IPS-NIHi11 (cell line): ENCODE measurements around the gene TDRD9.
"Not testable (repeated sequence)": the region's sequence is repeated elsewhere in the genome, so short reads cannot be mapped to it uniquely, and the experiment has no call there.

Source experiments
- DNase-seq: peaks from one replicate; pipeline ENCODE4 v3.0.0; 2012; ENCODE audit warnings: mixed read lengths, low spot score

The TDRD9 gene

DNA sequence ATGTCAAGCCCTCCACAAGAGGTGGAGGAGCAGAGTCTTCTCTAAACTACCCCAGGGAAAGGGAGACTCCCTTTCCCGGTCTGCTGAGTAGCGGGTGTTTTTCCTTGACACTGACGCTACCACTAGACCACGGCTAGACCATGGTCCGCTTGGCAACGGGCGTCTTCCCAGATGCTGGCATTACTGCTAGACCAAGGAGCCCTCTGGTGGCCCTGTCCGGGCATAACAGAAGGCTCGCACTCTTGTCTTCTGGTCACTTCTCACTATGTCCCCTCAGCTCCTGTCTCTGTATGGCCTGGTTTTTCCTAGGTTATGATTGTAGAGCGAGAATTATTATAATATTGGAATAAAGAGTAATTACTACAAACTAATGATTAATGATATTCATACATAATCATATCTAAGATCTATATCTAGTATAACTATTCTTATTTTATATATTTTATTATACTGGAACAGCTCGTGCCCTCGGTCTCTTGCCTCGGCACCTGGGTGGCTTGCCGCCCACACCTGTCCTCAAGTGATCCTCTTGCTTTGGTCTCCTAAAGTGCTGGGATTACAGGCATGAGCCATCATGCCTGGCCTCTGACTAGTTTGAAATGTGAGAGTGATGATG, 52.5 kb downstream of the TDRD9 start:
- DNase-seq, result not testable (repeated sequence)

DNA sequence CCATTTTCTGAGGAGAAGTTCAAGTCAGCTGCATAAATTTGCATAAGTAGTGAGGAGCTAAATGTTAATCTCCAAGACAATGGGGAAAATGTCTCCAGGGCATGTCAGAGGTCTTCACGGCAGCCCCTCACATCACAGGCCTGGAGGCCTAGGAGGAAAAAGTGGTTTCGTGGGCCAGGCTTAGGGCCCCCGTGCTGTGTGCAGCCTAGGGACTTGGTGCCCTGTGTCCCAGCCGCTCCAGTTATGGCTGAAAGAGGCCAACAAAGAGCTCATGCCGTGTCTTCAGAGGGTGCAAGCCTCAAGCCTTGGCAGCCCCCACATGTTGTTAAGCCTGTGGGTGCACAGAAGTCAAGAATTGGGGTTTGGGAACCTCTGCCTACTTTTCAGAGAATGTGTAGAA, 55.9 kb downstream of the TDRD9 start:
- DNase-seq, result no peak

DNA sequence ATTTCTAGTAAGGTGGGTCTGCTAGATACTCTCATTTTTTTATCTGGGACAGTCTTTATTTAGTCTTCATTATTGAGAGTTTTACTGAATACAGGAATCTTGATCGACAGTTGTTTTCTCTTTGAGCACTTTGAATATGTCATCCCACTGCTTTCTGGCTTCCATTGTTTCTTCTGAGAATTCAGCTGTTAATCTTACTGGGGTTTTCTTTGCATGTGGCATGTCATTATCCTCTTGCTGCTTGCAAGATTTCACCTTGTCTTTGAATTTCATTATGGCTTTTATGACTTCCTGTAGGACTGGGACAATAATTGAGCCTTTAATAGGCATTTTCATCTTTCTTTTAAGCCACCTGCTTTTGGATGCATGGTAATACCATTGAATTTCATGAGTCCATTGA, 60.8 kb downstream of the TDRD9 start:
- DNase-seq, result no peak

DNA sequence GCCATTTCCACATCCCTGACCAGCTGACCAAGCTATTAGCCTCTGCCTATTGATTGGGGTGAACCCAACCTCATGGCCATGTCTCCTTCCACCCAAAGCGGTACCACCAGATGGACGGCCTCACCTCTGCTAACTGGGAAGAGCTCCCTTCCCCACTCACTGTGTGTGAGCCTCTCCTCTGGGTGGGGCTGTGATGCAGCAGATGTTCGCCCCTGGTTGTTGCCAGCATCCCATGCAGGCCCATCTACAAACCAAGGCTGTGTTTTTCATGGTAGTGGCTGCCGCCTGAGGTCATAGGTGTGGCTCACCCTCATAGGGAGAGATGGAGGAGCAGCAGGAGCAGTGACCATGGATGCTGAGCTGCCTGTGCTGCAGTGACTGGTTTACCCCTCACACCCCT, 61.7 kb downstream of the TDRD9 start:
- no peak for DNase-seq

DNA sequence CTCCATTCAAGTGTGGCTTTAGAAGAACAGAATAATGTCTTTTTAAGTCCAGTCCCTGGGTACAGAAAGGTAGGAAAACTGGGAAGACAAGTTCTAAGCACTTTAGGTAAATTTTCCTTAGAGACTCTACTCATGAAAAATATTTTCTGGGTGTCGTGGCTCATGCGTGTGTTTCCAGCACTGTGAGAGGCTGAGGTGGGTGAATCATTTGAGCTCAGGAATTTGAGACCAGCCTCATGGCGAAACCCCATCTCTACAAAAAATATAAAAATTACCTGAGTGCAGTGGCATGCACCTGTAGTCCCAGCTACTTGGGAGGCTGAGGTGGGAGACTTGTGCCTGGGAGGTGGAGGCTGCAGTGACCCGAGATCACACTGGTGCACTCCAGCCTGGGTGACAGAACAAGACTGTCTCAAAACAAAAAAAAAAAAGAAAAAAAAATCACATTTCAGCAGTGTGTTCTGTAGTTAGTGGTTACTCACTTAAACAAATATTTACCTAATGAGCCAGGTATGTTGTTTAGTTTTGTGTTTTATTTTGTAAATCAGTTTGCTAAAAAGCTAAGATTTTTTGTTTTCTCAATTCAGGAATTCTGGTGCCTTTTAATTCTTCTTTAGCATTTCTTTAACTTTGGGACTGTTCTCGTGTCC, 66.4 kb downstream of the TDRD9 start:
- DNase-seq, result no peak

DNA sequence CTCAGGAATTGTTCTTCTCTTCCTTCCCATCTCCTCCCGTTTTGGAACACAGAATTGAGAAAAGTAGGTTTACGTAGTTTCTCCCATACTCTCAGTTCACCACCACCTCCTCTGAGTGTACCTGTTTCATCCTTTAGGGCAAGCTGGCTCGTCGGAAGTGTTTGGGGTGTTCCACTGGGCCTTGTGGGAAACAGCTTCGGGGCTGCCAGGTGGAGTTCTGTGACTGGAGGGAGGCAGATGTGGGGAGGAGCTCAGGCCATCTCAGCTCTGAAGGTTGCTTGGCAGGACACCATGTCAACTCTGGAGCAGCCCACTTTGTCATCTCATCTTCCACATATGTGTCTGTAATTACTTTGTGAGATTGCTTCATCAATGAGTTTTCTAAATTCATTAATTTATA, 67.6 kb downstream of the TDRD9 start:
- no peak for DNase-seq

DNA sequence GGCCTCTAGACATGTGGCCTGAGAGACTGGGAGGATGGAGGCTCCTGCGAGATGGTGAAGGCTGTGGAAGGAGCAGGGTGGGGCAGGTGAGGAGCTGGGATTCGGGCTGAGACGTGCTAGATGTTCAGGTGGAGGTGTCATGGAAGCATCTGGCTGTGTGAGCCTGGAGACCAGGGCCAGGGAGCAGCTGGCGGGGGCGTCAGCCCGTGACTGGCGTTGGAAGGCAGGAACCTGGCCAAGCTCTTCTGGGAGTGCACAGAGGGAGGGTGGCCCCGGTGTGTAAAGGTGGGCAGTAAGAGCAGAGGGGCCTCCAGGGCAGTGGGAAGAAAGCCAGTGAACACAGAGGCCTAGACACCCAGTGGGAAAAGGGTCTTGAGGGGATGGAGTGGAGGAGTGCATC, 69.1 kb downstream of the TDRD9 start:
- DNase-seq, result no peak

DNA sequence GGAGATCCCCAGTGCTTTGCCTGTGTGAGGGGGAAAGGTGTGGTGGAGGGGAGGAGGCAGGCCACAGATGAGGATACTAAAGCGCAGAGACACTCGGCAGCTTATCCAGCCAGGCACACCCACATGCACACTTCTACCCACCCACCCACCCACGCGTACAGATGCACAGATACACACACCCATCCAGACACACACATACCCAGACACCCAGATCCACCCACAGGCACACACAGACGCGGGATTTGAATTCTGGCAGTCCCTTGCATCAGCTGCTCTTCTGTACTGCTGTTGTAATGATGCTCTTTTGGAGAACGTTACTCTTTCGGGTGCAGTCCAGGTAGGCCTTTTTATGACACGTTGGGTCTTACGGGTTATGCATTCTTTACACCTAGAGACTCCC, 69.8 kb downstream of the TDRD9 start:
- DNase-seq, result no peak

DNA sequence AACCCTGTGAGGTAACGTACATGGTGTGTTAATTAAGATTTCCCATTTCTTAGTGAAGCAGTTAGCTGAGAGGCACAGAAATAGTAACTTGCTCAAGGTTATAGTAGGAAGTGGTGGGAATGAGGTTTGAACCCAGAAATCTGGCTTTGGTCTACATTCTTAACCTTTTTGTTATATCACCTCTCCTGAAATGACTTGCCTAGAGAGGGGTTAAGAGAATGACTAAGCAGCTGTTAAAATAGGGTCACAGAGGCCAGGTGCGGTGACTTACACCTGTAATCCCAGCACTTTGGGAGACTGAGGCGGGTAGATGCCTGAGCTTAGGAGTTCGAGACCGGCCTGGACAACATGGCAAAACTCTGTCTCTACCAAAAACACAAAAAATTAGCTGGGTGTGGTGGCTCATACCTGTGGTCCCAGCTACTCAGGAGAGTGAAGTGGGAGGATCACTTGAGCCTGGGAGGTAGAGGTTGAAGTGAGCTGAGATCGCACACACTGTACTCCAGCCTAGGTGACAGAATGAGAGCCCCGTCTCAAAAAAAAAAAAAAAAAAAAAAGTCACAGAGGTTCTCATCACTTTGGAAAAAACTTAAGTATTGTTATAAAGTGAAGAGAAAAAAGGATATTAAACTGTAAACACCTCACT, 71.7 kb downstream of the TDRD9 start:
- no peak for DNase-seq

DNA sequence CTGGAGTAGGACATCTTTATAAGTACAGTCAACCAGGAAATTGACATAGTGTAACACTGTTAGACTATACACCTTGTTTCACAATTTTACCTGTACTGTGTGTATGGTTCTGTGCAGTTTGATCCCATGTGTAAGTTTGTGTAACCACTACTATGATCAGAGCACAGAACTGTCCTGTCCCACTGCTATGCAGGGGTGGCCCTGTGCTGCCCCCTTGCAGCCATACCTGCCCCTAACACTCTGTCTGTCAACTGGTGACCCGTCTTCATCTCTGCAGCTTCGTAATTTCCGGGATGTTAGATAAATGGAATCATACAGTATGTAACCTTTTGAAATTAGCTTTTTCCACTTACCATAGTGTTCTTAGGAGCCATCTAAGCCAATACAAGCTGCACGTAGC, 72.7 kb downstream of the TDRD9 start:
- DNase-seq, result peak; percentile 38

DNA sequence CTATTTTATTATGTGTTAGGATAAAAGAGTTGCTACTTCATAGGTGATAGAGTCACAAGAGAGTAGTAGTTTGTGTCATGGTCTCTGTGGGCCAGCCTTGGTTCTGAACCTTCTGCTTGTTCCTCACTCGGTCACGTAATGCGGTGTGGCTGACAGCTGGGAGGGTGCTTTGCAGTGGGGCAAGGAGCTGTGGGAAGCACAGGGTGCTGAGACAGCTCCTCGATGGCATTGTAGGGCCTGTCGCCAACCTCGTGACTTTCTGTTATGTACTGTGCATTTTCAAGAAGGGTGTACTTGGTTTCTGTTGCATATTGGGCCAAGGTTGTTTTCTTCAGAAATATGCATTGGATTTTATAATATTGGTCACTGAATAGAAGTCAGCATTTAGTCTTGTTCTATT, 75.4 kb downstream of the TDRD9 start:
- no peak for DNase-seq

DNA sequence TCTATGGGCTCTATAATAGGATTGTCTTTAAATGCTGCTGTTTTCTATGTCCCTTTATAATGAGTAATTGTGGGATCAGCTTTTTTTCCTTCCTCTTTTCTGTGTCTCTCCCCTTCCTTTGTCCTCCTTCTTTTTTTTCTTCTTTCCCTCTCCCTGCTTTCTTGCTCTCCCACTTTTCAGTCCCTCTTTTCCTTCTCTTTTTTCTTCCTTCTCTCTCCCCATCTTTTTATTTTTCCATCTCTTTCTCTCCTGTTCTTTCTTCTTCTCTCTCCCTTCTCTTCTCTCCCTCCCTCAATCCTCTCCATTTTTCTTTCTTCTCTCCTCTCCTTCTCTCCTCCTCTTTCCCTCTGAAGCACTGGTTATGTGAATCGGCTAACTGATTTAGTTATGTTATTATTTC, 76.6 kb downstream of the TDRD9 start:
- DNase-seq, result no peak

DNA sequence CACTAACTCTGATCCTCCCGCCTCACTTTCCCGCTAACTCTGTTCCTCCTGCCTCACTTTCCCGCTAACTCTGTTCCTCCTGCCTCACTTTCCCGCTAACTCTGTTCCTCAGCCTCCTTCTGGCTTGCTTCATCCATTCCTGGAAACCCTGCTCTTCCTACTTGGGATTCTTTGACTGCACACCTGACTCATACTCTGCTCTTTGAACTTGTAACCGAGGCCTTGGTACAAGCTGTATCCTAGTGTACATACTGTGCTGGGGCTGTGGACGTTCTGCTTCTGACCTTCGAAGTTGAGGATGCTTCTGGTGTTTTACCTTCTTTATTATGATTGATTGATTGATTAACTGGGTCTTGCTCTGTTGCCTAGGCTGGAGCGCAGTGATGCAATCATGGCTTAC, 77.2 kb downstream of the TDRD9 start:
- no peak for DNase-seq

DNA sequence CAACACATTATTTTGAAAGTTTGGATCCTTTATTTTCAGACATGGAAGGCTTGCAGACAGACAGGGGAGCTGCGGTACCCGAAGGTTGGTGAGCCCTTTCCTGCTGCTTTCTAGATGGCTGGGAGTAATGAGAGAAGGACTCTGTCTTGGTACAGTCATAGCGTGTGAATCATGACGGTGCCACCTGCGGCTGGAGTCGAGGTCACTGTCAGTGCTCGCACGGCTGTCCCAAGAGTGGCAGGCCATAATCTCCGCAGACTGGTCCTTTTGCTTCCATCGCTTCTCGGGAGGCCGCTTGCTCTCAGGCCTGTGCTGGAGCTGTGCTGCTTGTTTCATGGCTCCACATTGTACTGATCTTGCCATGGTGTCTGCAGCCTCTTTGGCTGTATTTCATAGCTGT, 78.9 kb downstream of the TDRD9 start:
- no peak for DNase-seq

DNA sequence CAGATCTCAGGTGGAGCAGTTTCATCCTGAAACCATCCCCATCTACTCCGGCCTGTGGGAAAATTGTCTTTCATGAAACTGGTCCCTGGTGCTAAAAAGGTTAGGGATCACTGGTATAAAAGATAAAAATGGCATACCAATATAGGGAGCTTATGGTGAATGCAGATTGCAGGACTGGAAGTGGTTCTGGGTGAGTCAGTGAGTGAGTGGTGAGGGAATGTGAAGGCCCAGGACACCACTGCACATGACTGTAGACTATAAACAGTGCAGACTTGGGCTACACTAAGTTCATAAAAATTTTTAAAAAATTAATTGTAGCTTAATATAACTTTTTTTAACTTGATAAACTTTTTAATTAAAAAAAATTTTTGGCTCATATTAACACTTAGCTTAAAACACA, 81.0 kb downstream of the TDRD9 start:
- DNase-seq, result no peak

DNA sequence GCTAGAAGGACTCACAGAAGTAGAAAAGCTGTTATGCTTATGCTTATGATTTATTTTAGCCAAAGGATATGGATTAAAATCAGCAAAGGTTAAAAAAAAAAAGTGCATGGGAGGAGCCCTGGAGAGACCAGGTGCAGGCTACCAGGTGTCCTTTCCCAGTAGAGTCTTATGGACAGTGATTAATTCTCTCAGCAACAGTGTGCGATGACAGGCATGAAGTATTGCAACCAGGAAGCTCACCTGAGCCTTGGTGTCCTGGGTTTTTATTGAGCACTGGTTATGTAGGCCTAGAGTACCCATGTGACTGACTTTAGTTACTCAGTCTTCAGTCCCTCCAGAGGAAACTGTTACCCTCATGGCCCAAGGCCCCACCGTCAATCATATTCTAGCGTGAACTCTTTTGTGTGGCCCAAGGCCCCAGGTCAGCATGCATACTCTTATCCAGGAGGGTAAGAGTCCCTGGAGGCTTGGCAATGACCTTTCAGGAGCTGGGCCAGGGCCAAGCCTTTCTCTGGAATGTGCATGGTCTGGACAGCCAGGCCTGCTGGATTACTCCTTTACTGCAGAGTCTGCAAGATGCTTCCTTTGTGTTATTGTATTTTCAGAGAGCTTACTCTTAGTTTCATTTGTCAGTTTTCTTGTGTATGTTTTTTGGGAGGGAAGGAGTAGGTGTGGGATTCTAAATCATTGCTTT, 83.7 kb downstream of the TDRD9 start:
- no peak for DNase-seq

DNA sequence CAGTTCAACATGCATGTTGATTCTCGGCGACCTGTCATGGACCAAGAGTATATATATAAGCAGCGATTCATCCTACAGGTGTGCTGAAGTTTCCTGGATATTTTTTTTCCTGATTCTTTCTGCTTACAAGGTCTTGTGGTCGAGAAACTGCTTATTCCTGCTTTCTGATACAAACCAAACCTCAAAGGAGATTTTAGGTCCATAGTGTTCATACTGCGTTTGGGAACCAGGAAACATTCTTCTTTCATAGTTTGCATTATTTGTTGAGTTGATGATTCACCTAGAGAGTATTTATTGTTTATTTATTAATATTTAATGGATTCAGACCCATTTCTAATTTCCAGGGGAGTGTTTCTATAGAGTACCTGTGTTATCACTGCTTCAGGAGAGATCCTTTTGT, 86.5 kb downstream of the TDRD9 start:
- no peak for DNase-seq

DNA sequence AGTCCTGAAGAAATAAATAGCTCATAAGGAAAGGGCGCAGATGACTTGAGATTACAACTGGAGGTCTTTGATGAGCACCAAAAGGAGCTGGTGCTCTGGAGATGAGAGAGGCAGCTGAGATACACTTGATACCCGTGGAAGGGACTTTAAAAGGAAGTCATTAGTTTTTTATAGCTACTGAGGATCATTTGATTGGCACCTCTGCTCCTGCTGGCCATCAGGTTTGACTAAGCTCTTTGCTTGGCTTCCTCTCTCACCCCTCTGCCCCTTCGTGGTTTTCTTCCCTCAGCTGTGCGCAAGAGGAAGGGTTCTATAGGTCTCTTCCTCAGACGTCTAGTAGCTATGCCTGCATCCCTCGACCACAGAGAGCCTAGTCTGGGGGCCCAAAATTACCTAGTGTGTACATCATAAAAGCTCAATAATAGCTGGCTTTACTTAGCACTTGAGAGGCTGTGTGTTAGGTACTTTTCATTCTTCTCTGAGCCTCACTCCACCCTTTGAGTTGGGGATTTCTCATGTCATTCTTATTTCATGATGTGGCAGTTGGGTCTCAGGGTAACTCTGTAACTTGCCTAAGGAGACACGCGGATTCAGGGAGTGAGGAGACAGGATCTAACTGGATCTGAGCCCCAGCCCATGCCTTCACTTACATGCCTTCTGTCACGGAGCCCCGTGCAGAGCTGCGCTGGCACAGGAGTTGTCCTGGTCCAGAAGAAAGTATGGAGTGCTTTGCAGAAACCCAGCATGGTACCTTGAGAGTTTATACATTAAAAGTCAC, 88.8 kb downstream of the TDRD9 start:
- DNase-seq, result no peak

DNA sequence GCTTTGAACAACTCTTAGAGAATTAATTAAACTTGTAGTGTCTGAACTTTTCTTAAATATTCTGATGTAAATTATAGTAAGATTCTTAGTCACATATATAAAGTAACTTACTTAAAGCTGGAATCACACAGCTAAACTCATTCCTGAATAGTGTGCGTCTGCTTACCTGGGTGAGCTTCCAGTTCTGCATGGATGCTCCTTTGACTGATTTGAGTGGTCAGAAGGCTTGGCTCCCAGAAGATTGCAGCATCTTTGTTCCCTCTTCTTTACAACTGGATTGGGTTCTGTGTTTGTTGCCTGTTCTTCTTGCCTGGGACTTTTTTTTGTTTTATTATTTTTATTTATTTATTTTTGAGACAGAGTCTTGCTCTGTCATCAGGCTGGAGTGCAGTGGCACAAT, 90.8 kb downstream of the TDRD9 start:
- DNase-seq, result no peak

DNA sequence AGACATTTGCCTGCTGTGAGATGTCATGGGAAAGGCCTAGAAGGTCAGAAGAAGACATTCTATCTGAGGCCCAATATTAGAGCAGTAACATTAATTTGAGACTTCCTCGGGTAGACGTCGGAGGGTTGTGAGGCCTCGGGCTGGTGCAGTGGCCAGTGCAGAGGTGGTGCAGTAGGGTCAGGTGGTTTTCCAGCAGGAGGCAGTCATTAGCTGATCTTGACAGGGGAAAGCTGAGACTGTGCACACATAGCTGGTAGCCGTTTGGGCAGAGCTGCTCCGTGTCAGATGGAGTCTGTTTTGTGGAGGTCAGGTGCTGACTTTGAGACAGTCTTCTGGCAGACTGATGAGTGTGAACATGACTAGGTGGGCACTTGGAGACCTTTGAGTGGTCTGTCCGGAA, 91.5 kb downstream of the TDRD9 start:
- DNase-seq, result no peak

DNA sequence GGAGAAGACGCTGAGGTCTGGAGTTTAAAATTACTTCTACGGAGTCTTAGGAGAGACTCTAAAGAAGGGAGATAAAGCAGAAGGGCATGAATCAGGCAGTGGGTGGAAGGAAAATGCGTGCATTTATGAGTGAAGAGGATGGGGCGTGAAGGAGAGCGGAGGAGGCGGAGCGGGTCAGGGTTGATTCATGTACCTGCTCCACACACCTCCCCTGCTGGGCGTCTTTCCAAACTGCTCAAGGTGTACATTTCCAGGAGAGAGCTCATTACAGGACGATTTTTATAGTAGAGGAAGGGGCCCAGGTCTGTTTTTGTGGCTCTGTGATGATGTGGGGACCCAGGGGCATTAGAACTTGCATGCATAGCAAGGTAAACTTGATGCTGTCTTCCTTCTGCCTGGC, 92.2 kb downstream of the TDRD9 start:
- no peak for DNase-seq

DNA sequence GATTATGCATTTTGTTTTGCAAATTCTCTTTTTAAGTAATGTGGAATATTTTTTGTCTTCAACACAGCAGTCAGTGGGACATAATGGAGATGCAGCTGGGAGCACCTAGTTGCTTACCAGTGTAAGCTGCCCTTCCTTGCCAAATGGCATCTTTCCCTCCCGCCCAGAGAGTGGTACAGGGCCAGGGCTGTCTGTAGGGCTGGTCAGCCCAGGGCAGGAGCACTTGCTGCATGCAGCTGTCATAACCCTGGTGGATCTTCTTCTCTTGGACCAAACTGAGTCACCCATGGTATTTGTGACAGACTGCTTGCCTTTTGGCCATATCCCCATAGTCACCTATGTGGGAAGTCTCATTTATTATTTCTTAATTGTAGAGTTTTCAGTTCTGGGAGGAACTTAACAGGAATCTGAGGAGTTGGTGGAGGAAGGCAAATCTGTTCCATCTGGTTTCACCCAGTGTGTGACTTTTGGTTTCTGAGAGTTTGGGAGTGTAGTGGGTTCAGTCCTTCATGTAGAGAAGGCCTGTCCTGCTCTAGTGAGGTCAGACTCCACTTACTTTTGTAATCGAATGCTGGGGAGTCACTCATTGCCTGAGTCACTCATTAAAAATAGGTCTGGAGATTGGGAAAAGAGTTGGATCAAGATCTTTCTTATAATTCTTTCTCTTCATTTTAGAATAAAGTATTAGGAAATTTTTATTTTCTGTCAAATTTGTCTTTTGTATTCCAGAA, 95.2 kb downstream of the TDRD9 start:
- no peak for DNase-seq
